Measurements from ENCODE around the gene SLC5A2.
A peak's percentile ranks its signal among the peaks of the same experiment; 100 is the strongest.
"Not testable (repeated sequence)": the region's sequence is repeated elsewhere in the genome, so short reads cannot be mapped to it uniquely, and the experiment has no call there.

The SLC5A2 gene

DNA sequence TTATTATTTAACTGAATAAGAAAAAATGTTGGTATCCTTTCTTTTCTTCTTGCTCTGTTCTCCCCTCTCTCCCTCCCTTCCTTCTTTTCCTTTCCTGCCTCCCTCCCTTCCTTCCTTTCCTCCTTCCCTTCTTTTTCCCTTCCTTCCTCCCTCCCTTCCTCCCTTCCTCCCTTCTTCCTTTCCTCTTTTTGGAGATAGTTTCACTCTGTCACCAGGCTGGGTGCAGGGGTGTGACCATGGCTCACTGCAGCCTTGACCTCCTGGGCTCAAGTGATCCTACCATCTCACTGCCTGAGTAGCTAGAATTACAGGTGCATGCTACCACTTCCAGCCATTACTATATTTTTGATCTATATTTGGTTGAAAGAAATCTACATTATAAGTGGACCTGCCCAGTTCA is 31.0 kb downstream of the SLC5A2 start:
- TF ChIP-seq, protein P1, sequence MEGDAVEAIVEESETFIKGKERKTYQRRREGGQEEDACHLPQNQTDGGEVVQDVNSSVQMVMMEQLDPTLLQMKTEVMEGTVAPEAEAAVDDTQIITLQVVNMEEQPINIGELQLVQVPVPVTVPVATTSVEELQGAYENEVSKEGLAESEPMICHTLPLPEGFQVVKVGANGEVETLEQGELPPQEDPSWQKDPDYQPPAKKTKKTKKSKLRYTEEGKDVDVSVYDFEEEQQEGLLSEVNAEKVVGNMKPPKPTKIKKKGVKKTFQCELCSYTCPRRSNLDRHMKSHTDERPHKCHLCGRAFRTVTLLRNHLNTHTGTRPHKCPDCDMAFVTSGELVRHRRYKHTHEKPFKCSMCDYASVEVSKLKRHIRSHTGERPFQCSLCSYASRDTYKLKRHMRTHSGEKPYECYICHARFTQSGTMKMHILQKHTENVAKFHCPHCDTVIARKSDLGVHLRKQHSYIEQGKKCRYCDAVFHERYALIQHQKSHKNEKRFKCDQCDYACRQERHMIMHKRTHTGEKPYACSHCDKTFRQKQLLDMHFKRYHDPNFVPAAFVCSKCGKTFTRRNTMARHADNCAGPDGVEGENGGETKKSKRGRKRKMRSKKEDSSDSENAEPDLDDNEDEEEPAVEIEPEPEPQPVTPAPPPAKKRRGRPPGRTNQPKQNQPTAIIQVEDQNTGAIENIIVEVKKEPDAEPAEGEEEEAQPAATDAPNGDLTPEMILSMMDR (IDR thresholded peaks at IDR 0.05; ENCODE audit: control insufficient read depth, extremely low read depth, insufficient read depth), result no peak
- DNase-seq (ENCODE audit: low read depth), result no peak

DNA sequence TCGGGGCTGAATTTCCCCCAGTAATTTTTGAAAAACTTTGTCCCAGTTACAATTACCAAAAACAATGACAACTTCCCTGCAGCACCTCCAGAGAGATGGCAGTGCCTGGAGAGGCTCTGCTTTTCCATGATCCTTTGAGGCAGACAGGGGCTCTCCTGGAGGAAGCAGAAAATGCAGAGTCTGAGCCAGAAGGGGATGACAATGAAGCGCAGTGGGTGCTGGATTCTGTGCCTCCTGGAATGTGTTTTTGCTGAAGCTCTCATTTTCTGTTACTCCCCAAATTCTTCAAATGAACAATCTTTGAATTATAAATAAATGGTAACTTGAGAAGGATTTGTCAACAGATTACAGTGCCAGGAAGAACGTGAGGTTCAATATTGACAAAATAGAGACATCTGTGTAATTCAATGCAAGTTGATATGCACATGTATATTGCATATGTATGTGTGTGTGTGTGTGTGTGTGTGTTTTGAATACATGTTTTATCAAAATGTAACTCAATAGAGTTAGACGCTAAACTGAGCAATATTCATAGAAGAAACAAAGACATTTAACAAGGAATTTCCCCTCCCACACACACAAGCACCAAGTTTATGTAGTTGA is 35.0 kb downstream of the SLC5A2 start:
- no peak overlapping the region for H3K4me3 ChIP-seq (ENCODE audit: low read depth, low read length)
- TF ChIP-seq, protein P1 (IDR thresholded peaks at IDR 0.05; ENCODE audit: control insufficient read depth, extremely low read depth, insufficient read depth), result no peak
- DNase-seq (ENCODE audit: low read depth), result peak; percentile 2

More for the DNA sequence above, 31.0 kb downstream of the SLC5A2 start:
- H3K4me3 ChIP-seq (ENCODE audit: low read depth, low read length), result no peak overlapping the region

DNA sequence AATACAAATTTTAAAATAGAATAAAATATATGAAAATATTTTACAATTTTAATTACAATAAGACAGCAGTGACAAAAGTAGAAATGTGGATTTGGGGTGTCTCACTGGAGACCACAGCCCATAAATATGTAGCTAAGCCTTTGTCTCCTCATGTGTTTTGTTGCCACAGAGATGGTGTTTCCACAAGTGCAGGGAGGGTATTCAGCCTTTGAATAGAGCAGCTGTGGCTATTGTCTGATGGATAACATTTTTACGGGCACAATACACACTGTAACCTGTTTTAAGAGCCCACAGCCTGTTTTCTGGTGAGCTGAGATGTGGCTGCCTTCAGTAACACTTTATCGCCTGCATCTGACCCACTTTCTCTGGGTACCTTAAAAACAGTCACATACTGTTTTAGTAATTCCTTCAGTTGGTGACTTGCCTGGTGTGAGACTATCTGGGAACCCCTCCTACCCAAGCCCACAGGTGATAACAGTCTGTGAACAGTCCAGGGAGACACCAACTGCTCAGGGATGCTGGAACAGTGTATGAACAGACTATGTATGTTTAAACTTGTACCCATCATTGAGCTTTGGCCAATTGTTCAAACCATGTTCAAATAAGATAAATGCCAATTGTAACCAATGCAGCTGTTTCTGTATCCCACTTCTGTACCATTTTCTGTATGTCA is 37.0 kb downstream of the SLC5A2 start:
- no peak overlapping the region for H3K4me3 ChIP-seq (ENCODE audit: low read depth, low read length)
- TF ChIP-seq, protein P1 (IDR thresholded peaks at IDR 0.05; ENCODE audit: control insufficient read depth, extremely low read depth, insufficient read depth), result no peak
- no peak for DNase-seq (ENCODE audit: low read depth)

DNA sequence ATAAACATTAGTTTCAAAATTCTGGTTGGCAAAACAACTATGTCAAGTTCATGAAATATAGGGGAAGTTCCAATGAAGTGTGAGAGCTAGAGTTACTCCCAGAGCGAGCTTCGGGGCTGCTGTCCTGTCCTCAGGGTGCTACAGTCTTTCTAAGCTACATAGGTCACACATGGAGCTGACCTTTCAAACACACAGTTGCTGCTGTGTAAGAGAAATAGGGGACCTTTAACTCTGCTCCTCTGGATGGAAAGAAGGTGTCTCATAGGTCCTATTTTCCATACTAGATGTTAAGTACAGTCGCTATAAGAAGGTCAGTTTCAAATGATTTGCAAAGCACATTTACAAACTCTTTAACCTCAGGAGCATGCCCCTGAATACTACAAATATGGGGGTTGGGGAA is 38.4 kb downstream of the SLC5A2 start:
- no peak for DNase-seq (ENCODE audit: low read depth)
- no peak overlapping the region for H3K4me3 ChIP-seq (ENCODE audit: low read depth, low read length)
- TF ChIP-seq, protein P1 (IDR thresholded peaks at IDR 0.05; ENCODE audit: control insufficient read depth, extremely low read depth, insufficient read depth), result no peak

DNA sequence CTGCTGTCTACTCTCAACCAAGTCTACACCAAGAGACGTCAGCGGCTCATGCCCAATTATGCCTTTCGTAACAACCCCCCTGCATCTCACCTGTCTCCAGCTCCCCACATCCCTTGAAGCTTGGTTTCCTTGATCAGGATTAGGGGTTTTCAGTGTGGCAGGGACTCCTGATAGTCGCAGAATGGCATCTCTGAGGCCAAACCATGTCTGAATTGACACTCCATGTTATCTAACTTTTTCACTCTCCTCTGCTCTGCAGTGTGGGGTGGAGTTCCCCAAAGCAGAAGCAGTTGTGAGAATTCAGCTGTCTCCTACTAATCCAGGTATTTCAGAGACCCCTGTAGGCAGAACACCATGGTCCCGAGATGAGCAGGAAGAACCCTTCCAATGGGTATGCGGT is 39.1 kb downstream of the SLC5A2 start:
- no peak overlapping the region for H3K4me3 ChIP-seq (ENCODE audit: low read depth, low read length)
- DNase-seq (ENCODE audit: low read depth), result no peak
- TF ChIP-seq, protein P1 (IDR thresholded peaks at IDR 0.05; ENCODE audit: control insufficient read depth, extremely low read depth, insufficient read depth), result no peak

DNA sequence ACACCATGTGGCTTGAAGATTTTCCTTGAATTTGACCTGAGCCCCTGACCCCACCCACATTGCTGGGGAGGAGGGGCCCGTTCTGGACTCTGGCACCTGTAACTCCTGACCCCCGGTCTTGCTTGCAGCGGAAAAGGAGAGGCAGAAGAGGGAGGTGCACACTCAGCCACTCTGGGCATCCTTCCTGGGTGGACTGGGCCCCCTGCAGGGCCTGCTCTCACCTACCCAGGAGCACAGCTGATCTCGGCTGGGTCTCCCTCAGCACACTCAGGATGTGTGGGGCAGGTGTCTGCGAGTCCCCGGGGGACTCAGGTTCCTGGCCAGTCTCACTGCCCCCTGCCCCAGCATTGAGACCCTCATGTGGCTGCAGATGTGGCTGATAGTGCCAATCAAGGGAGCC is 40.8 kb downstream of the SLC5A2 start:
- not testable (repeated sequence) for H3K4me3 ChIP-seq (ENCODE audit: low read depth, low read length); DNase-seq (ENCODE audit: low read depth)

DNA sequence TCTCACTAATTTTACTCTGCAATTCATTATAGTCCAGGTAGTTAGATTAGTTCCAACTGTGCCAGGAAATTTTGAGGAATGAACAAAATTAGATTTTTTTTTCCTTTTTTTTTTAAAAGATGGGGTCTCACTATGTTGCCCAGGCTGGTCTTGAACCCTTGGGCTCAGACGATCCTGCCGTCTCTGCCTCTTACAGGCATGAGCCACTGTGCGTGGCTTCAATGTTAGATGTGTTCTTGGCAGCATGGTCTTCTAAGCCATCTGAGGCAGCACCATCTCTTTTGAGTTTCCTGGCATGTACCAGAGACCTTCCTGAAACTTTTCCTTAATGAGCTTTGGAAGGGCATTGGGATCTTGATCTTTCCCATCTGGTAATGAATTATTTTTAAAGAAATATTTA is 42.2 kb downstream of the SLC5A2 start:
- H3K4me3 ChIP-seq (ENCODE audit: low read depth, low read length), result no peak overlapping the region
- TF ChIP-seq, protein P1 (IDR thresholded peaks at IDR 0.05; ENCODE audit: control insufficient read depth, extremely low read depth, insufficient read depth), result no peak
- no peak for DNase-seq (ENCODE audit: low read depth)

Measured in LNCaP clone FGC (cell line).